GM12874 (cell line): Measurements from ENCODE around the gene TMEM63C.
A peak's percentile ranks its signal among the peaks of the same experiment; 100 is the strongest.

ENCODE experiments used
- CTCF ChIP-seq: IDR thresholded peaks from 2 replicates; pipeline ENCODE4 v1.5.1; 2011; ENCODE audit warnings: low read depth, mild to moderate bottlenecking, control low read depth, low read length, moderate library complexity; ENCODE audit not compliant: insufficient read depth

Gene TMEM63C

DNA sequence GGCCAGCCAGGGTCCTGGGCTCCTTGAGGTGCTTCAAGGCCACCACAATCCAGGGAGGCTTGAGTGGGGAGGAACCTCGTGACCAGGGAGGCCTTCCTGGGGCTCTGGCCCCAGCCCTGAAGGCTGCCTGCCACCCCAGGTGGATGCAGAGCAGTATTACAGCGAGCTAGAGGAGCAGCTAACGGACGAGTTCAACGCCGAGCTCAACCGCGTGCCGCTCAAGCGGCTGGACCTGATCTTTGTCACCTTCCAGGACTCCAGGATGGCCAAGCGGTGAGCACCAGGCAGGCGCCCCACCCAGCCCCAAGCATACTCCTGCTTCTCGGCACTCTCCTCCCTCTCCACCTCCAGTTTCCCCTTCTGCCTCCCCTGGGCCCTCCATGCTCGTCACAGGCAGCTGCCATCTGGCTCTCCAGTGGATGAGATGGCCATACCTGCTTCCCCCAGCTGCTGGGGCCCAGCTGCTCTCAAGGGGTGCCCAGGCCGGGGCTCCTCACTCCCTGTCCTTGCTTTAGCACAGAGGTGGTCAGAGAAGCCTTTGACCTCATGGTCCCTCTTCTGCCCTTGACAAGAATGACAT is 58.8 kb downstream of the TMEM63C start:
- TF ChIP-seq CTCF: no peak

- no peak for TF ChIP-seq CTCF
Measured at GRCh38 chr14:77241955-77242354, 60.4 kb downstream of the TMEM63C start.

- no peak for TF ChIP-seq CTCF
Measured at GRCh38 chr14:77242752-77243151, 61.2 kb downstream of the TMEM63C start.

DNA sequence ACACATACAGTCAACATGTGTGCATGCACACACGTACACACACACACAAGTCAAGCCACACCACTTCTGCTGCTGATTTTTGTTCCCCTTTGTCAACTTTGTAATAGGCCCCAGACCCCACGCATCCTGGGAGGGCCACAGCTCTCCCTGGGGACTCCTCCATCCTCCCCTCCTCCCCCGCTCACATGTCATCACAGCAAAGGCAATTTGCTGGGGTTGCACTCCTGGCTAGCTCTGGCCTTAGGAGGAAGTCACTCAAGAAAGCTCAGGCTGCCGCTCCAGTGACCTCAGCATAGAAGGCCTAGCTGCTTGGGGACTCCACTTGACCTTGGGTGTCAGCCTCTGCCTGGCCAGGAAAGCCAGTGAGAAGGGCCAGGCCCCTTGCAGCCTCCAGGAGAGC is 62.3 kb downstream of the TMEM63C start:
- TF ChIP-seq CTCF: no peak

GRCh38 chr14:77245820-77246219 is 64.2 kb downstream of the TMEM63C start:
- TF ChIP-seq CTCF: peak; percentile 11; the same call in 1 of the 2 replicates

- no peak for TF ChIP-seq CTCF
Measured at GRCh38 chr14:77246784-77247183, 65.2 kb downstream of the TMEM63C start.

DNA sequence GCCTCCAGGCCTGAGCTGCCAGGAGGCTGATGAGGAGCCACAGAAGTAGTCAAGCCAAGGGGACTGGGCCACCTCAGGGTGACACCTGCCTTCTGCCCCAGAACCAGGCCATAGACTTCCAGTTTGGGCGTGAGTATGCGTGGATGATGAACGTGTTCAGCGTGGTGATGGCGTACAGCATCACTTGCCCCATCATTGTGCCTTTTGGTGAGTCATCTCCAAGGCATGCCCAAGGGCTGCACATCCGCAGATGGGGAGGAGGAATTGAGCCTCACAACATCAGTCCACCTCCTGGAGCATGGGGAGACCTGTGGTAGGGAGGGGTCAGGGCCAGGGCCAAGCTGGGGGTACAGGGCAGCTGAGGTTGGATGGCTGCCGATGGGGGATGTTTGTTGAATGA is 67.1 kb downstream of the TMEM63C start:
- TF ChIP-seq CTCF: no peak
